Measurements from ENCODE around the gene ERFL.

Gene ERFL

DNA sequence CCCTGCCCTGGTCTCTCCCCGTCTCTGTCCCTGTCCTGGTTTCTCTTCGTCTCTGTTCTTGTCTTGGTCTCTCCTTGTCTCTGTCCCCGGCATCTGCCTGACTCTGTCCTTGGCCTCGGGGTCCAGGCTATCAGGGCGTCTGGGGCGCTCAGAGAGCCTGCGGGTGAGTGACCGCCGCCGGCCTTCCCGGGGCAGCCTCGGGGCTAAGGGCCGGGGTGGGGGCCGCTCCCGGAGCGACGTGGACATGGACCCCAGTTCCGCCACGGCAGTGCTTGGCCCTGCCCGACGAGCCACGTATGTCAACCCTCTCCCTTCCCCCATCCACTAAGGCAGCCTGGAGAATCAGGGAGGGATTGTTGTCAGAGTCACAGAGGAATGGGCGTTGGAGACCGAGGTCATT lies 30.4 kb downstream of the ERFL start:
- DNase-seq (ENCODE audit: low read depth), result no peak

DNA sequence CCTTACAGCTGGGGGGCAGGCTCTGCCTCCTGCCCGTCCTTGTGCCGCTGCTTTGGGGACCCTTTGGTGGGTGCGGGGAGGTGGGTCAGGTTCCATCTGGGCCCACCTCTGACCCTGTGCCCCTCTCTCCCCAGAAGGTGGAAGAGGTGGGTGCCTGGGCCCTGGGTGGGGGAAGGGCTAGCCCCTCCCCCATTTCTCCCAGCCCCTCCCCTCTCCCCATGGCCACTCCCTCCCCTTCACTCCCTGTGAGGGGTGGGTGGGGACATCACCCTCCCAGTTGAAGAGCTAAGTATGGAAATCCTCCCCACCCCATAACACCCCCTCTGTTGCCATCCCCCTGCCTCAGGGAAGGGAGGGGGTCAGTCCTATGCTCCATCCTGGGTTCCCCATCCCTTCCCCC lies 31.1 kb downstream of the ERFL start:
- DNase-seq (ENCODE audit: low read depth), result no peak

DNA sequence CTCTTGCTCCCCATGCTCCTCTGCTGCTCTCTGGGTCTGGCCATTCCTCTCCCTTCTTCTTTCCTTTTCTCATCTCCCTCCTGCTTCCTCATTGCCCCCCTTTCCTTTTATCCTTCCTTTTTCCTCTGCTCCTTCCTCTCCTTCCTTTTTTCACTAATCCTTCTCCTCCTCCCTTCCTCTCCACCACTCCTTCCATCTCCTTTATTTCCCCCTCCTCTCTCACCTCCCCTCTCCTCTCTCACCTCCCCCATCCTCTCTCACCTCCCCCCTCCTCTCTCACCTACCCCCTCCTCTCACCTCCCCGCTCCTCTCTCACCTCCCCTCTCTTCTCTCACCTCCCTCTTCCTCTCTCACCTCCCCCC lies 31.7 kb downstream of the ERFL start:
- DNase-seq (ENCODE audit: low read depth), result no peak

DNA sequence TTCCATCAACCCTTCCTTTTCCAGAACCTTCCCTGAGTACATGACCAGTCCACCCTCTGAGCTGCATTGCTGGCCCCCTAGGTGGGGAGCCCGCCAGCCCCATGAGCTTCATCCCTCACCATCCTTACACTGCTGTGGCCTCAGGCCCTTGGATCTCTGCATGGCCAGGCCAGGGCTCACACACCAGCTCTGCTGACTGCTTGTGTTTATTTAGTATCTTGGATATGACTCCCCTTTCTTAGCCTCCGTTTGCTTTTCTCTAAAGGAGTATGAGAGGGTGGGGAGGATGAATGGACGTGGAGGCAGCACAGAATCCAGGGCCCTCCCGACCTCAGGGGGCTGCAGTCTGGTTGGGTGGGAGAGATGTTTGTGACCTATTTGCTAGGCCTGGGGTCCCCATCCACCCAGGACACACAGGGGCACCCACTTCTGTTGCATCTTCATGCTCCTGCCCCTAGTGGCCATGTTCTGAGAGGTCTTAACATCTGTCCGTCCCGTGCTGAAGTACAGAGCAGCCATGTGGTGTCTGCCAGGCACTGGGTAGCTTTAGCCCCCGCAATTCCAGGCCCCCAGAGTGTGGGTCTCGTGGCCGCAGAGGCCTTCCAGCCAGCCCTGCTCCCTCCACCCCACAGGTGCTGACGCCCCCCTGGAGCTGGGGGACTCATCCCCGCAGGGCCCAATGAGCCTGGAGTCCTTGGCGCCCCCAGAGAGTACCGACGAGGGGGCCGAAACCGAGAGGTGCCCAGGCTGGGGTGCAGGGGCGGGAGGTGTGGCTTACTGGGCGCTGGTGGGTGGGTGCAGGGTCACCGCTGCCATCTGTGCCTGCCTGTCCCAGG lies 32.3 kb downstream of the ERFL start:
- DNase-seq (ENCODE audit: low read depth), result no peak

DNA sequence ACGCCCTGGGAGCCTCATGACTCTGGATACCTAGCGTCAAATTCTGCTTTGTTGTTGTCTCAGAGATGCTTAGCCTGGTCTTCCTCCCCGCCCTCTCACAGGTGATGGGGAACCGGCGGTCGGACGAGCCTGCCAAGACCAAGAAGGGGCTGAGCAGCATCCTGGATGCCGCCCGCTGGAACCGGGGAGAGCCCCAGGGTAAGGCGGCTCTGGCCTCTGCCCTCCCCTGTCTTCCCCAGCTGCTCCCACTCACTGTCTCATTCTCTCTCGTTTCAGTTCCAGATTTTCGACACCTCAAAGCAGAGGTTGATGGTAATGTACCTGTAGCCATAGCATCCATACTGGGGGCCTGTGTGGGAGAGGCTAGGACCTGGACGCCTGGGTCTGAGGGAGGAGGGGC lies 33.9 kb downstream of the ERFL start:
- no peak for DNase-seq (ENCODE audit: low read depth)

DNA sequence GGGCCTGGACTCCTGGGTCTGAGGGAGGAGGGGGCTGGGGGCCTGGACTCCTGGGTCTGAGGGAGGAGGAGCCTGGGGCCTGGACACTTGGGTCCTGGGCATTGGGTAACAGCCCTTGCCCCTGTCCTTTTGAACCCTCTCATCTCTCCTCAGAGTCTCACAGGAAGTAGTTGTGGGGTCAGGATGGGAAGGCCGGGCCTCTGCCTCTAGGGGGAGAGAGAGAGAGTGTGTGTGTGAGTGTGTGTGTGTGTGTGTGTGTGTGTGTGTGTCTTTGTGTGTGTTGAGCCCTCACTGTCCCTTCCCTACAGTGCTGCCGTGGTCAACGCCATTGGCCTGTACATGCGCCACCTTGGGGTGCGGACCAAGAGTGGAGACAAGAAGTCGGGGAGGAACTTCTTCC lies 34.4 kb downstream of the ERFL start:
- DNase-seq (ENCODE audit: low read depth), result no peak

DNA sequence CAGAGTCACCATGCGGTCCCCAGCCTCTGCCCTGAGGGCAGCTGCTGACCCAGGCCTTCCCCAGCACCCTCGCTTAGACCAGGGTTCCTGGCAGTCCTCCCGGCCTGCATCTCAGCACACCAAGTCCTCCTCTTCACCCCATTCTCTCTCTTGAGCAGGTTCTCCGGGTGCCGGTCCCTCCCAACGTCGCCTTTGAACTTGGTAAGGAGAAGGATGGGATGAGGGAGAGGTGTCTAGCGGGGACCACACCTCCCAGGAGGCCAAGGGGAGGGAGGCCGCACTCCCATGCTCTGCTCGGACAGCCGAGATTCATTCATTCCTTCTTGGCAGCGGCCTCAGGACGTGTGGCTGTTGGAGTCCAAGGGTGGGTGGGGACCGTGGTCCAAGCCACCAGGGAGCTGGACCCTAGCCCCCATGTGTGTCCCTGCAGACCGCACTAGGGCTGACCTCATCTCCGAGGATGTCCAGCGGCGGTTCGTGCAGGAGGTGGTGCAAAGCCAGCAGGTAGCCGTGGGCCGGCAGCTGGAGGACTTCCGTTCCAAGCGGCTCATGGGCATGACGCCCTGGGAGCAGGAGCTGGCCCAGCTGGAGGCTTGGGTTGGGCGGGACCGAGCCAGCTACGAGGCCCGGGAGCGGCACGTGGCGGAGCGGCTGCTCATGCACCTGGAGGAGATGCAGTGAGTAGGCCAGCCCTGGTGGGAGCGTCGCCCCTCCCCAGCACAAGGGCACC lies 35.9 kb downstream of the ERFL start:
- DNase-seq (ENCODE audit: low read depth), result no peak

DNA sequence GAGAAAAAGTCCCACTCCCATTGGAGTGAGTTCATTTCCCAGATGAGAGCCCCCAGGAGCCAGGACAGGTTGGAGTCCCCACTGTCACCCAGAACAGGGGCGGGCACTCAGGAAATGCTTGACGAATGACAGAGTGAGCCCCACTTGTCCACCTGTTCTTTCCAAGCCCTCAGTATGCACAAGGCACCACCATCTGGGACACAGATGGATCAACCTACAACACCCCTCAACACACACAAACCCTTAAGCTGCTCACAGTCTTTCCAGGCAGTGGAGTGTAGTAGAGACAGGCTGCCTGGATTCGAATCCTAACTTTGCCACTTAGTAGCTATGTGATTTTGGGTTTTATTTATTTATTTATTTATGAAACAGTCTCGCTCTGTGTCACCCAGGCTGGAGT lies 37.3 kb downstream of the ERFL start:
- no peak for DNase-seq (ENCODE audit: low read depth)

DNA sequence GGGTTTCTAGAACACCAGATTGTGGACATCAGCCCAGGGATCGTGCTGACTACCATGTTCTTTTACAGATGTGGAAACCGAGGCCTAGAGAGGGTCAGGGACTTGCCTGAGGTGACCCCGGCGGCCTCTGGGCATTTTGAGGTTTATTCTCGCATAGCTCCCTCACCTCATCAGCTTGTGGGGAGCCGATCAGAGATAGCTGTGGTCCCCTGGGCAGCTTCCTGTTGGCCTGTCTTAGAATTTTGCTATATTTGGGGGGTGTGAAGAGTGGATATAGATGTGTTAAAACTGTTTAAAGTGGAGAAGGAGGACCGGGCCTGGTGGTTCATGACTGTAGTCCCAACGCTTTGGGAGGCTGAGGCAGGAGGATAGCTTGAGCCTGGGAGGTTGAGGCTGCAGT lies 38.4 kb downstream of the ERFL start:
- no peak for DNase-seq (ENCODE audit: low read depth)

DNA sequence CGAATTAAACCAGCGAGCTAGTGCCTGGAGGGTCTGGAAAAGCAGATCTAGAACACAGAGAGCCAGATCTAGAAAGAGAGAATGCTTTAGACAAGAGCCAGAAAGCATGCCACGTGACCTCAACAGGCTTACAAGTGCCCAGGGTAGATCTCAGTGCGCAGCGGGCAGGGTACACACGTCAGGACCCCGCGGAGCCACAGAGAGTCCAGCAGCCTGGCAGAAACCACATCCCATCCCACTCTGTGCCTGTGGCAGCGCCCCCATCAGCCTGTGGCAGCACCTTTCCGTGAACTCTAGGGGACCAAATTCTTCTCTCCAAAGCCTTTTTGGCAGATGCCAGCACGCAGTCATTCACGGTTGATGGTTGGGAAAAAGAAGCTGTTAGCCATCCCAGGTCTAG lies 39.3 kb downstream of the ERFL start:
- DNase-seq (ENCODE audit: low read depth), result no peak

DNA sequence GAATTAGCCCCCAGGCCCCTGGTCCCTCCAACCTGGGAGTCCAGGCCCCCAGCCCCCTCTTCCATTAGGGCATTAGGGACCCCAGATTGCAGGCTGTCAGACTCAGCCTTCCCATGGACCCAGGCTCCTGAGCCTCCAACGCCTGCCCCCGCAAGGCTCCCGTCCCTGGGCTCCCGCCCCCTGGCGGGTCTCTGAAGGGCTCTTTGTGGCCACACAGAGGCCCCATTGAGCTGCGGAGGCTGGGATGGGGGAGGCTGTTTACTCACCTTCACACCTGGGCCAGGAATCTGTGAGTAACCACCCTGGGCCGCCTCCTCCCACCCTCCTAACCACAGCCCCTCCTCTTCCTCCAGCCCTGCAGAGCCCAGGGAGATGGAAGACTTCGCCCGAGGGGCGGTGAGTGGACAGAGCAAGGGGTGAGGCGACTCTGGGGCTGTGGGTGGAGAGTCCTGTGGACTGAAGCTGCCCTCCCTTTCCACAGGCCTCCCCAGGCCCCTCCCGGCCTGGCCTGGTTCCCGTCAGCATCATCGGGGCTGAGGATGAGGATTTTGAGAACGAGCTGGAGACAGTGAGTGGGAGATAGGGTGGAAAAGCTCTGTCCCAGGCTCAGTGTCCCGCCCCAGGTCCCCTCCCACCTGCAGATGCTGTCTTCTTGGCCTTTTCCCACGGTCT lies 40.4 kb downstream of the ERFL start:
- peak; percentile 86 for DNase-seq (ENCODE audit: low read depth)

DNA sequence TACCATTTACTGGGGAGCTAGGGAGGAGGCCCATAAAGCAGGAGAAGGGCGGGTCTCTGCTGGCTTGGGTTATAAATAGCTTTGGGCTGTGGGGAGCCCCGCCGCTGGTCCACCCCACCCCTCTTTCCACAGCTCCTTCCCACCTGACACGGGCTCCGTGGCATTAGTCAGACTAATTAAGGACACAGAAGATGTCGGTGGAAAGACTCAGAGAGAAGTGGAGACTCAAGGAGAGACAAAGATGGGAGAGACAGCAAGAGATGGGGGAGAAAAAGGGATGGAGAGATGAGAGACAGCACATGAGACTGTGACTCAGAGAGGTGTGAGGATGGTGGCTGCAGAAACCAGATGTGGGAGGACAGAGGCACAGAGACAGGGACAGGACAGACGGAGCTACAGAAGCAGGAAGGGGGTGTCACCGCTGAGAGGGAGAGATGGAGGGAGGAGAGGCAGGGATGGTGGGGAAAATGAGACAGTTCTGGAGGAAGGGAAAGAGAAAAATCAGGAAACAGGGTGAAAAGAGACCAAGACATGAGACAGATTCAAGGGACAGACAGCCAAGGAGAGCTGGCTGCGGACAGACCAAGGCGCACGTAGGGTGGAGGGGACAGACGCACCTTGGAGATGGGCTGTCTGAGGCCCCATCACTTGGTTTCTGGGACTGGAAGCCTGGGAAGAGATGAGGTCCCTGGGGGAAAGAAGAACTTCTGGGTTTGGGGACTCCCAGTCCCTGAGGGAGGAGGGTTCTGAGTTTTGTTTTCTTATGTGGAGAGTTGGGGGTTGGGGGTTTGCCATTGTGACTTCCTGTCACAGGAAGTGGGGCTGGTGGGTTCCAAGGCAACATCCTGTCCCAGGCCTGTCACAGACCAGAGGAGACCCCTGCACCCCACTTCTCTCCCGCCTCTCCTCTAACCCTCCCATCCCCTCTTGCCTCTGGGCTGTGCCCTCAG lies 41.2 kb downstream of the ERFL start:
- no peak for DNase-seq (ENCODE audit: low read depth)

DNA sequence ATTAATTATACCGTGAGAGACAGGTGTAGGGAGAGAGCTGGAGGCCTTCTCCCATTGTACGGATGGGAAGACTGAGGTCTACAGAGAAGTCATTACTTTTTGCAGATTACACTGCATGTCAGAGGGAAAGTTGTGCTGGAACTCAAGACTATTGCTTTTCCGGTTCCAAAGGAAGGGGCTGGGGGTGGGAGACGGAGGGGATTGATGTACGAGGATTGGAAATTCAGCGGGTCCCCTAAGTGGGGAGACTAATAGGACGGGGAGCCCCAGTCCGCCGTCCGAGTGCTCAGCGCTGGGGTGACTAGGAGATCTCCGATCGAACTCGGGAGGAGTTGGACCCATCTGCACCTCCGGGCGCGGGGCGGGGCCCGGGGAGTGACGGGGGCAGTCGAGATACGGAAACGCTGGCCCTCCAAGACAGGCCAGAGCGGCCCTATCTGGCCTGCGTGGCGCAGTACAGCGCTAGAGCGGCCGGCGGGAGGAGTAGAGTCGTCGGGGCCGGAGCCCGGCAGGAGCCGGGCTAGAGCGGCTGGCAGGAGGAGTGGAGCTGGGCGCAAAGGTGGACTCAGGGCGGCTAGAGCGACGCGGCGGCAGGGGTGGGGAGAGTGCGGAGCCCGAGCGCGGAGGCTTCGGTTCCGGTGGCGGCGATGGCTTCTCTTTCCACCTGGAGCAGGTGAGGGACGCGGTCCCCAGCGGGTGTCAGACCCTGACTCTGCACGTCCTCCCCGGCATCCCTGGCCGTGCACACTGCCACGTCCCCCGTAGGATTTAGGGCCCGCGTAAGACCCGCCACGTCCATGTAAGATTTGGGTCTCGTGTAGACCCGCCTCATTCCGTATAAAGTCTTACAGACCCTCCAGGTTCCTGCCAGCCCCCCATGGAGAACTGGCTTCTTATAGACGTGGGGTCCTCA lies 44.2 kb downstream of the ERFL start:
- peak; percentile 96 for DNase-seq (ENCODE audit: low read depth)

DNA sequence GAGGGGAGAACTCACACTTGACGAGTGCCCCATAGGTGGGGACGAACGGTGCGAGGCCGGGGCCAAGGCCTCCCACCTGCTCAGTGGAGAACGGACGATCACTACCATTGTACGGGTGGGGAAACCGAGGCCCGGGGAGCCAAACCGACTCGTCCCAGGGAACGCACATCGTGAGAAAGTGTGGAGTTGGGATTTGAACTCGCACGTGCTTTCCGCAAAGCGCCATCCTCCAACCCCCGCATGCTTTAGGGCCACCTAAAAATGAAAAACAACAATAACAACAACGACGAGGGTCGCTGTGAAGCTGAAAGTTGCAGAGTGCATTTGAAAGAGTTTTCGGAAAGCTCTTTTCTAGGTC lies 44.8 kb downstream of the ERFL start:
- DNase-seq (ENCODE audit: low read depth), result no peak

DNA sequence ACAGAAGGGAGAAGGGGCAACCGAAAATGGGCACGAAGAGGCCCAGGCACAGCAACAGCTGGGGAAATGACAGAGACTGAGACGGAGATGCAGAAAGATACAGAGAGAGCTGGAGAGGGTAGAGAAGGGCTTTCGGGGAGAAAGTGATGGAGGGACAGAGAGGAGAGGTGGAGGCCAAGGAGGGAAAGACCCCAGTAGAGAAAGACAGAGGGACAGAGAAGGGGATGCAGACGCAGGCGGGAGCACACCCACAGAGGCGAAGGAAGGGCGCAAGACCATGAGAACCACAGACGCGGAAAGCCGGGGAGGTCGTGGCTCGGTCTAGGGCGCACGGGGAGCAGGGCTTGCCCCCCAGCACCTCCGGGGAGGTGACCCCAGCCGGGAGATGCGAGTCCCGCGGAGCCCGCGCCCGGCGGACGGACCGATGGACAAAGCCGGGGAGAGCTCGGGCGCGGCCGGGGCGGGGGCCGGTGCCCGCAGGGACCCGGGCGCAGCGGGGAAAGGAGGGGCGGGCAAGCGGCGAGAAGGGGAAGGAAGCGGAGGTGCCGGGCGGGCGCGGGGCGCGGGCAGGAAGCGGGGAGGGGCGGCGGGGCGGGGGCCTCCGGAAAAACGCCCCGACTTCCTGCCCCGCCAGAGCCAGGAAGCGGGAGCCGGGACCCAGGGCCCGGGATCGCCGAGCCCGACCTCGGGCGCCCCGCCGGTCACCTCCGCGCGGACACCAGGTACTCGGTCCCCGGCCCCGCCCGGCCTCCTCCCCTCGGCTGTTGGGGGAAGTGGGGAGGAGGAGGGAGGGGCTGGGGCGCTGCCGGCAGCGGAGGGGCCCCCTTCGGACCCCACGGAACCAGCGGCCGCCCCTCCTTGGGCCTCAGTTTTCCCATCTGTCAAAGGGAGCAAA lies 45.4 kb downstream of the ERFL start, which contains the start of gene ARHGEF1:
TSS of gene ARHGEF1 (plus strand) at position 617 of the 895 bp plus-strand sequence. CDS start 4,899 bp downstream, outside the sequence.
- no peak for DNase-seq (ENCODE audit: low read depth)

DNA sequence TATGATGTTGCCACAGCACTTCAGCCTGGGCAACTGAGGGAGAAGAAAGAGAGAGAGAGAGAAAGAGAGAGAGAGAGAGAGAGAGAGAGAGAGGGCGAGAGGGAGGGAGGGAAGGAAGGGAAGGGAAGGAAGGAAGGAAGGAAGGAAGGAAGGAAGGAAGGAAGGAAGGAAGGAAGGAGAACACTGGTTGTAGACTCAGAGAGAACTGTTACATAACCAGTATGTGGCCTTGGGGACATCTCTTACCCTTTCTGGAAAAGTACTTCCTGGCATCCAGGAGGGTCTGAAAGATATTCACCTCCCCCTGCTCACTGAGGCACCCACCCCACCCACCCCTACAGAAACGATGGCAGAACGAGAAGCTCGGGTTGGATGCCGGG lies 47.9 kb downstream of the ERFL start:
- no peak for DNase-seq (ENCODE audit: low read depth)

DNA sequence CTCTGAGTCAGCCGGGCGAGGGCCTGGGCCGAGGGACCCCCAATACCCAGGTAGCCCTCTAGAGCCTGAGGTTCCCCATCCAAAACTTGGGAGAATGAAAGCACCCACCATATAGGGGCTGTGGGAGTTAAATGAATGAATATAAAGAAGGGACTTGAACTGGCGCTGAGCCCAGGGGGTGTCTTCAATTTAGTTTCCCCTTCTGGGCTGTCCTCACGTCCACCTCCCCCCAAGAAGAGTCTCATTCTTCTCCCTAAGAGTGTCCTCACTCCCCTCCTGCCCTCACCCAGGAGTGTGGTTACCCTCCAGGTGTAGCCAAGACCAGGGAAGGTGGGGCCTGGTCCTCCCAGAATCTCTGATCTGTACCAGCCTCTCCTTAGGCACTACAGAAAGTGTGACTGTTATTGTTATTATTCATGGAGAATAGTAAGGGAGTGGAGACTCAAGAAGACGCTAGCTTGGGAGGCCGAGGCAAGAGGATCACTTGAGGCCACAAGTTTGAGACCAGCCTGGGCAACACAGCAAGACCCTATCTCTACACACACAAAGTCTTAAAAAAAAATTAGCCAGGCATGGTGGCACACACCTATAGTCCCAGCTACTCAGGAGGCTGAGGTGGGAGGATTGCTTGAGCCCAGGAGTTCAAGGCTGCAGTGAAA lies 48.5 kb downstream of the ERFL start:
- no peak for DNase-seq (ENCODE audit: low read depth)

DNA sequence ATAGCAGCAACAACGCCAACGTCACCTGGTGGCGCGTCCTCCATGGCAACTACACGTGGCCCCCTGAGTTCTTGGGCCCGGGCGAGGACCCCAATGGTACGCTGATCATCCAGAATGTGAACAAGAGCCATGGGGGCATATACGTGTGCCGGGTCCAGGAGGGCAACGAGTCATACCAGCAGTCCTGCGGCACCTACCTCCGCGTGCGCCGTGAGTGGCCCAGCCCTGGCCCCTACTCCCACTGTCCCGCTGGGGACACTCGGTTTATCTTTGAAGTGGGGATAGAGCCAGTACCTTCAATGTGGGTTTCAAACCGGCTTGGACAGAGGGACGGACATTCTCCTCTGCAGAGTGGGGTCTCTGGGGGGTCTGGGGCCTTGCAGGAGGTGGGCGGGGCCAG lies 49.2 kb downstream of the ERFL start:
- no peak for DNase-seq (ENCODE audit: low read depth)

Data from amniotic epithelial cell (primary cell).